HG03066 (cell line): ENCODE data around the gene SLC25A21.
"Not testable (repeated sequence)": the region's sequence is repeated elsewhere in the genome, so short reads cannot be mapped to it uniquely, and the experiment has no call there.

Source experiments
- ATAC-seq: cut with Tn5 transposase; IDR thresholded peaks from one replicate; pipeline ENCODE4 v1.9.1; 2021; ENCODE audit warnings: low read depth; ENCODE audit not compliant: unreplicated experiment

Gene SLC25A21

GRCh38 chr14:36996857-36997590 is 175.4 kb downstream of the SLC25A21 start:
- no peak for ATAC-seq

- no peak for ATAC-seq
Observed at GRCh38 chr14:36996133-36996856, 176.1 kb downstream of the SLC25A21 start.

- no peak for ATAC-seq
Observed at GRCh38 chr14:36989806-36990205, 182.6 kb downstream of the SLC25A21 start.

- ATAC-seq: no peak
Observed at GRCh38 chr14:36988989-36989388, 183.4 kb downstream of the SLC25A21 start.

- ATAC-seq: no peak
Observed at GRCh38 chr14:36988568-36988967, 183.8 kb downstream of the SLC25A21 start.

GRCh38 chr14:36986407-36986806 is 186.0 kb downstream of the SLC25A21 start:
- no peak for ATAC-seq

GRCh38 chr14:36981832-36982529 is 190.4 kb downstream of the SLC25A21 start:
- no peak for ATAC-seq

- not testable (repeated sequence) for ATAC-seq
Observed at GRCh38 chr14:36980413-36980812, 192.0 kb downstream of the SLC25A21 start.

- ATAC-seq: no peak
Observed at GRCh38 chr14:36979863-36980262, 192.5 kb downstream of the SLC25A21 start.

- ATAC-seq: no peak
Observed at GRCh38 chr14:36976571-36977023, 195.8 kb downstream of the SLC25A21 start.

- no peak for ATAC-seq
Observed at GRCh38 chr14:36975834-36976233, 196.6 kb downstream of the SLC25A21 start.

- no peak for ATAC-seq
Observed at GRCh38 chr14:36974985-36975384, 197.4 kb downstream of the SLC25A21 start.

- no peak for ATAC-seq
Observed at GRCh38 chr14:36973806-36974442, 198.5 kb downstream of the SLC25A21 start.

- no peak for ATAC-seq
Observed at GRCh38 chr14:36971263-36971855, 201.0 kb downstream of the SLC25A21 start.

- no peak for ATAC-seq
Observed at GRCh38 chr14:36967892-36968555, 204.4 kb downstream of the SLC25A21 start.

GRCh38 chr14:36955967-36956366 is 216.4 kb downstream of the SLC25A21 start:
- ATAC-seq: no peak

GRCh38 chr14:36955376-36955775 is 217.0 kb downstream of the SLC25A21 start:
- no peak for ATAC-seq

GRCh38 chr14:36952689-36953088 is 219.7 kb downstream of the SLC25A21 start:
- ATAC-seq: no peak

GRCh38 chr14:36951380-36951911 is 221.0 kb downstream of the SLC25A21 start:
- ATAC-seq: no peak

GRCh38 chr14:36950812-36951211 is 221.6 kb downstream of the SLC25A21 start:
- no peak for ATAC-seq
